GM18873 (cell line): ENCODE data around the gene TVP23A.
"Not testable (repeated sequence)": the region's sequence is repeated elsewhere in the genome, so short reads cannot be mapped to it uniquely, and the experiment has no call there.

Source experiments
- ATAC-seq: cut with Tn5 transposase; IDR thresholded peaks from one replicate; pipeline ENCODE4 v1.9.1; 2021; ENCODE audit warnings: mild to moderate bottlenecking, moderate library complexity, moderate number of reproducible peaks; ENCODE audit not compliant: unreplicated experiment, low FRiP score

The TVP23A gene

GRCh38 chr16:10752843-10753523, 65.6 kb downstream of the TVP23A start:
- no peak for ATAC-seq

GRCh38 chr16:10751291-10751697, 67.3 kb downstream of the TVP23A start:
- ATAC-seq: no peak

GRCh38 chr16:10750793-10751192, 67.8 kb downstream of the TVP23A start:
- ATAC-seq: no peak

GRCh38 chr16:10745841-10746240, 72.8 kb downstream of the TVP23A start:
- ATAC-seq: no peak

GRCh38 chr16:10744370-10745030, 74.1 kb downstream of the TVP23A start:
- ATAC-seq: no peak

- ATAC-seq: peak; percentile 67
Measured at GRCh38 chr16:10743610-10744369, 74.8 kb downstream of the TVP23A start, which contains the start of gene NUBP1. TSS of gene NUBP1 (plus strand) at chr16:10743842. CDS start at chr16:10743864, 22 bp downstream.

GRCh38 chr16:10743227-10743609, 75.4 kb downstream of the TVP23A start:
- peak; percentile 1 for ATAC-seq

GRCh38 chr16:10741844-10742243, 76.8 kb downstream of the TVP23A start:
- no peak for ATAC-seq

- ATAC-seq: not testable (repeated sequence)
Measured at GRCh38 chr16:10741249-10741648, 77.3 kb downstream of the TVP23A start.

- ATAC-seq: no peak
Measured at GRCh38 chr16:10740845-10741208, 77.8 kb downstream of the TVP23A start.

GRCh38 chr16:10740000-10740844, 78.4 kb downstream of the TVP23A start:
- ATAC-seq: no peak

GRCh38 chr16:10738231-10739077, 80.1 kb downstream of the TVP23A start:
- ATAC-seq: peak; percentile 64

GRCh38 chr16:10737068-10737625, 81.4 kb downstream of the TVP23A start:
- no peak for ATAC-seq

GRCh38 chr16:10731790-10732189, 86.8 kb downstream of the TVP23A start:
- ATAC-seq: no peak

GRCh38 chr16:10729104-10730048, 89.2 kb downstream of the TVP23A start:
- ATAC-seq: no peak

- ATAC-seq: no peak
Measured at GRCh38 chr16:10728003-10728887, 90.3 kb downstream of the TVP23A start.
